Fibroblast of lung (primary cell): Measurements from ENCODE around the gene HENMT1. TPM values are rescaled to one million over a fixed set of nuclear protein-coding genes. Genes with fewer than 3 reads are reported as not detected.

Experiments used
- DNase-seq, 2 donors: peaks; one replicate each; pipeline versions ENCODE4 v3.0.0 to v3.0.0-alpha.2; 2010; ENCODE audit warnings: low read depth in 2 of 2
- H2AFZ ChIP-seq: 2 replicates; pipeline ENCODE4 v1.5.1; 2012; ENCODE audit warnings: low read length, control low read depth, inconsistent platforms
- H3K27ac ChIP-seq: 2 replicates; pipeline ENCODE4 v1.5.1; 2011; ENCODE audit warnings: low read length, control low read depth; ENCODE audit not compliant: insufficient read depth
- H3K27me3 ChIP-seq: 2 replicates; pipeline ENCODE4 v1.5.1; 2011; ENCODE audit warnings: mild to moderate bottlenecking, low read length; ENCODE audit not compliant: control insufficient read depth, insufficient read depth
- H3K36me3 ChIP-seq: 2 replicates; pipeline ENCODE4 v1.5.1; 2011; ENCODE audit warnings: low read length; ENCODE audit not compliant: control insufficient read depth, insufficient read depth
- H3K4me1 ChIP-seq: 2 replicates; pipeline ENCODE4 v1.5.1; 2011; ENCODE audit warnings: low read length; ENCODE audit not compliant: control insufficient read depth, insufficient read depth; ENCODE audit errors: extremely low read depth
- H3K4me2 ChIP-seq: 2 replicates; pipeline ENCODE4 v1.5.1; 2011; ENCODE audit warnings: low read length, control low read depth; ENCODE audit not compliant: insufficient read depth; ENCODE audit errors: extremely low read depth
- H3K4me3 ChIP-seq, 4 experiments: fragments of 200-600 bp in 1 of 4; sonication (generic) in 1 of 4; replicated peaks in 1 of 4; 2 replicates each; pipeline ENCODE4 v1.5.1; 2011 to 2016; ENCODE audit warnings: low read length in 4 of 4, low read depth in 3 of 4, mild to moderate bottlenecking in 3 of 4, control low read depth in 2 of 4, inconsistent platforms in 1 of 4, mixed read lengths in 1 of 4; ENCODE audit not compliant: insufficient read depth in 1 of 4; ENCODE audit errors: control extremely low read depth in 1 of 4
- H3K79me2 ChIP-seq: 2 replicates; pipeline ENCODE4 v1.5.1; 2012; ENCODE audit warnings: mild to moderate bottlenecking, low read length, inconsistent platforms; ENCODE audit not compliant: control insufficient read depth, insufficient read depth
- H3K9ac ChIP-seq: 2 replicates; pipeline ENCODE4 v1.5.1; 2011; ENCODE audit warnings: mild to moderate bottlenecking, low read length, control low read depth; ENCODE audit not compliant: insufficient read depth
- H3K9me3 ChIP-seq: 2 replicates; pipeline ENCODE4 v1.5.1; 2012; ENCODE audit warnings: low read depth, low read length; ENCODE audit not compliant: control insufficient read depth, insufficient read depth
- H4K20me1 ChIP-seq: 2 replicates; pipeline ENCODE4 v1.5.1; 2011; ENCODE audit warnings: low read length; ENCODE audit not compliant: control insufficient read depth, insufficient read depth; ENCODE audit errors: extremely low read depth
- EZH2 ChIP-seq: IDR thresholded peaks from 2 replicates; pipeline ENCODE4 v1.5.1; 2012; ENCODE audit warnings: low read length, control low read depth, mild to moderate bottlenecking; ENCODE audit errors: missing control alignments
- polyA plus RNA-seq, 2 donors: library from polyadenylated mRNA; depleted of rRNA in 1 of 2; stranded (reverse) in 1 of 2; unstranded in 1 of 2; fragments of >200 nt; gene quantifications; 2 replicates each; pipeline ENCODE4 v1.2.1, GENCODE V29; 2011 to 2012; ENCODE audit warnings: missing spikeins in 1 of 2
- total RNA-seq: library from RNA; depleted of rRNA; stranded (reverse); fragments of >200 nt; gene quantifications from 2 replicates; pipeline ENCODE4 v1.2.1, GENCODE V29; 2014
- TF ChIP-seq, protein P1 (sequence below), 2 donors: IDR thresholded peaks in 1 of 2; conservative IDR thresholded peaks in 1 of 2; 1 replicate in 1 of 2; 2 replicates in 1 of 2; pipeline ENCODE4 v1.5.1; 2011 to 2012; ENCODE audit warnings: low read length in 2 of 2, control low read depth in 1 of 2, inconsistent platforms in 1 of 2, low read depth in 1 of 2, mild to moderate bottlenecking in 1 of 2

The HENMT1 gene
- total and polyA plus RNA-seq, 2 donors (not counting 1 experiment from before 2014, with no cell fraction given): 3.0 to 5.3 TPM

DNA sequence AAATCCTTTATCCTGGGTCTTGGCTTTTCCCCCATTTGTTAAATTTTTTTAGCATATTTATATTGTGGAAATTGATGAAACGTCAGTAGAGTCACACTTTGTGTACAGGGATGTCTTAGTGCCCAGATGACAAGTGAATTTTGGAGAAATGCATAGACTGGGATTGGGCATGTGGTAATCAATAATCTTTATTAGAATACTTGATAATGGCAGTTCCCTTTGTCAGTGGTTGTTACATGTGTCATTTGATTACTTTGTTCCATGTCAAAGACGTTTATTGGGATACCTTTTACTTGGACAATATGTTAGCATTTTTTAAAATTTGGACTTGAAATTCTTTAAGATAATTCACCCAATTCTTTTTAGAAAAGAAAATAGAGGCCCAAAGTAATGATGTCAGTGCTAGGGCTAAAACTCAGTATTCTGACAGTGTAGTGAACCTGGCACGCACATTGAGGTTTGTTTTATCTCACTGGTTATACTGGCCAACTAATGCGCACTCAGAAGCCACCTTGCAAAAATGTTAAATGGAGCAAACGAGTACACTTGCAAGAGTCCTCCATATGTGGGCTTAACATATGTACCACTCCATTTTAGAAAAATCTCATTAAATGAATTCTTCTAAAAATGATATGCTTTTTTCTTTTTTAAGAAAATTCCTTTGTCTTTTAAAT is 40.4 kb upstream of the HENMT1 start:
- Histone ChIP-seq H3K27me3 (no peaks in the 10 kb centered on the region), H3K79me2 (peaks cover 9% of the 10 kb centered on the region), H2AFZ (no peak overlapping the region), H3K4me2 (no peak overlapping the region), H3K36me3 (peaks cover 18% of the 10 kb centered on the region), H4K20me1 (no peaks in the 10 kb centered on the region), H3K9me3 (no peaks in the 10 kb centered on the region), H3K4me3 (no peak overlapping the region), H3K27ac (no peak overlapping the region), H3K4me1 (peaks cover 15% of the 10 kb centered on the region), H3K9ac (no peak overlapping the region)
- no peak for DNase-seq
- TF ChIP-seq, protein P1, sequence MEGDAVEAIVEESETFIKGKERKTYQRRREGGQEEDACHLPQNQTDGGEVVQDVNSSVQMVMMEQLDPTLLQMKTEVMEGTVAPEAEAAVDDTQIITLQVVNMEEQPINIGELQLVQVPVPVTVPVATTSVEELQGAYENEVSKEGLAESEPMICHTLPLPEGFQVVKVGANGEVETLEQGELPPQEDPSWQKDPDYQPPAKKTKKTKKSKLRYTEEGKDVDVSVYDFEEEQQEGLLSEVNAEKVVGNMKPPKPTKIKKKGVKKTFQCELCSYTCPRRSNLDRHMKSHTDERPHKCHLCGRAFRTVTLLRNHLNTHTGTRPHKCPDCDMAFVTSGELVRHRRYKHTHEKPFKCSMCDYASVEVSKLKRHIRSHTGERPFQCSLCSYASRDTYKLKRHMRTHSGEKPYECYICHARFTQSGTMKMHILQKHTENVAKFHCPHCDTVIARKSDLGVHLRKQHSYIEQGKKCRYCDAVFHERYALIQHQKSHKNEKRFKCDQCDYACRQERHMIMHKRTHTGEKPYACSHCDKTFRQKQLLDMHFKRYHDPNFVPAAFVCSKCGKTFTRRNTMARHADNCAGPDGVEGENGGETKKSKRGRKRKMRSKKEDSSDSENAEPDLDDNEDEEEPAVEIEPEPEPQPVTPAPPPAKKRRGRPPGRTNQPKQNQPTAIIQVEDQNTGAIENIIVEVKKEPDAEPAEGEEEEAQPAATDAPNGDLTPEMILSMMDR (conservative IDR thresholded peaks at IDR 0.05 in 1 of 2, IDR thresholded peaks at IDR 0.05 in 1 of 2; ENCODE audit: low read depth in 1 of 2, low read length in 2 of 2): no peak
- no peak for TF ChIP-seq EZH2

DNA sequence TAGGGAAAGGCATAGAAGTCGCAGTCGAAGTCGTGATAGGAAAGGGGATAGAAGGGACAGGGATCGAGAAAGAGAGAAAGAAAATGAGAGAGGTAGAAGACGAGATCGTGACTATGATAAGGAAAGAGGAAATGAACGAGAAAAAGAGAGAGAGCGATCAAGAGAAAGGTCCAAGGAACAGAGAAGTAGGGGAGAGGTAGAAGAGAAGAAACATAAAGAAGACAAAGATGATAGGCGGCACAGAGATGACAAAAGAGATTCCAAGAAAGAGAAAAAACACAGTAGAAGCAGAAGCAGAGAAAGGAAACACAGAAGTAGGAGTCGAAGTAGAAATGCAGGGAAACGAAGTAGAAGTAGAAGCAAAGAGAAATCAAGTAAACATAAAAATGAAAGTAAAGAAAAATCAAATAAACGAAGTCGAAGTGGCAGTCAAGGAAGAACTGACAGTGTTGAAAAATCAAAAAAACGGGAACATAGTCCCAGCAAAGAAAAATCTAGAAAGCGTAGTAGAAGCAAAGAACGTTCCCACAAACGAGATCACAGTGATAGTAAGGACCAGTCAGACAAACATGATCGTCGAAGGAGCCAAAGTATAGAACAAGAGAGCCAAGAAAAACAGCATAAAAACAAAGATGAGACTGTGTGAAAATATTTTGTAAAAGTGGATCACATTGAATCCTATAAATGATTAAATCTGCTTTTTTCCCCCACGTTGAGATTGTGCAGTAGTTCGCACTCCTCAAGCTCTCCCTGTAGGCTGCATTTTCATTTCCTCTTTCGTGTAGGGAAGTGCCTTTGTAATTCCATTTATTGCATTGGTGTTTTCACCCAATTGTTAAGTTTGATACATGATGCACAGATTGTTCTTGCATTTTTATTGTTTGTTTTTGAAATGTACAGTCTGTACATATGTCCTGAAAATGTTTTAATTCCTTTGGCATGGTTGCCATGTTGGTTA is 38.8 kb upstream of the HENMT1 start:
- Histone ChIP-seq H3K4me1 (peaks cover 9% of the 10 kb centered on the region), H3K4me3 (no peak overlapping the region), H3K27ac (no peak overlapping the region), H3K9ac (no peak overlapping the region), H2AFZ (no peak overlapping the region), H3K9me3 (no peaks in the 10 kb centered on the region), H3K79me2 (peaks cover 26% of the 10 kb centered on the region), H3K4me2 (no peak overlapping the region), H3K27me3 (no peaks in the 10 kb centered on the region), H4K20me1 (no peaks in the 10 kb centered on the region), H3K36me3 (peaks cover 22% of the 10 kb centered on the region)
- TF ChIP-seq, protein P1 (conservative IDR thresholded peaks at IDR 0.05 in 1 of 2, IDR thresholded peaks at IDR 0.05 in 1 of 2; ENCODE audit: low read depth in 1 of 2, low read length in 2 of 2): no peak
- TF ChIP-seq EZH2: no peak
- no peak for DNase-seq

DNA sequence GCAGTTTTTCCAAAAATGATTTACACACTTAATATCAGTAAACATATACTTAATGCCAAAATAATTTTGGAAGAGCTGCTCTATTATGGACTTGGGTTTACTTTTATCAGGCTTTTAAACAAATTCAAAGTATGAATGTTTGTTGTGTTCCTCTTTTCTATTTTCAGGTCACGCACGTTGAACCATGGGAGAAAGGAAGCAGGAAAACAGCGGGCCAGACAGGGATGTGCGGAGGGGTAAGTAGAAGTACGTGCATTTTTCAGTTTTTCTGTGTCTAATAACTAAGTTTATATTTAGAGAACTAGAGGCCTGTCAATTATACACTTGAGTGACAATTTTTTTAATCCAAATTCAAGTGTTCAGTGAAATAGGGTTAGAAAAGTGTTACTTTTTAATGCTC is 34.6 kb upstream of the HENMT1 start:
- Histone ChIP-seq H3K4me2 (peak overlapping the region; percentile 73), H4K20me1 (no peaks in the 10 kb centered on the region), H2AFZ (no peak overlapping the region), H3K79me2 (peaks cover 60% of the 10 kb centered on the region), H3K4me3 (peak overlapping the region in 2 of 4 experiments; percentile 85 to 98), H3K36me3 (peaks cover 22% of the 10 kb centered on the region), H3K27me3 (no peaks in the 10 kb centered on the region), H3K9me3 (no peaks in the 10 kb centered on the region), H3K27ac (no peak overlapping the region), H3K4me1 (no peaks in the 10 kb centered on the region), H3K9ac (no peak overlapping the region)
- TF ChIP-seq, protein P1 (conservative IDR thresholded peaks at IDR 0.05 in 1 of 2, IDR thresholded peaks at IDR 0.05 in 1 of 2; ENCODE audit: low read depth in 1 of 2, low read length in 2 of 2): no peak
- TF ChIP-seq EZH2: no peak
- DNase-seq: no peak
